Measurements from ENCODE around the gene PARP6.

DNA sequence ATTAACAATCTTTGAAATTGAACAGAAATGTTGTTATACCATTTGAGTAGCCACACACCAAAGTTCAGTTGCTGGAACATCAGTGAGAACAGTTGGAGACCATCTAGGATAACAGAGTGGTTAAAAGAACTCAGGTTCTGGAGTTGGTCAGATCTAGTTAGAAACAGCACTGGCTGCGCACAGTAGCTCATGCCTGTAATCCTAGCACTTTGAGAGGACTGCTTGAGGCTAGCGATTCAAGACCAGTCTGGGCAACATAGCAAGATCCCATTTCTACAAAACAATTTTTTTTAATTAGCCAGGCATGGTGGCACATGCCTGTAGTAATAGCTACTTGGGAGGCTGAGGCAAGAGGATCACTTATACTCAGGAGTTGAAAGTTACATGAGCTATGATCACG lies 33.8 kb downstream of the PARP6 start:
- TF ChIP-seq POLR2A (IDR thresholded peaks at IDR 0.05; ENCODE audit: low read depth, low read length) (no peak), POLR2AphosphoS5 (IDR thresholded peaks at IDR 0.05; ENCODE audit: low read depth, low read length) (no peak), TAF1 (IDR thresholded peaks at IDR 0.05; ENCODE audit: borderline replicate concordance, low read depth, low read length) (no peak)

Data from GM12892 (cell line).